Stimulated activated naive CD8-positive, alpha-beta T cell treated with anti-CD3 and anti-CD28 coated beads, Interleukin-15, amount 100 ng/mL, for 72 hours (primary cell): ENCODE results near the gene LDLRAD4.

Experiments
- ATAC-seq: fragments of 150-1000 bp; cut with Tn5 transposase; 2 replicates; pipeline ENCODE4 v1.10.0; 2021; ENCODE audit warnings: mild to moderate bottlenecking, moderate library complexity
- DNase-seq, 2 donors: peaks; one replicate each; pipeline ENCODE4 v3.0.0; 2021 to 2022
- H3K27ac Mint-ChIP-seq, 2 donors: one replicate each; pipeline ENCODE4 v1.8.0; 2022; ENCODE audit warnings: mild to moderate bottlenecking in 2 of 2, mixed read lengths in 2 of 2, moderate library complexity in 2 of 2
- H3K27me3 Mint-ChIP-seq: one replicate; pipeline ENCODE4 v1.8.0; 2022; ENCODE audit warnings: mixed read lengths
- H3K4me1 Mint-ChIP-seq: one replicate; pipeline ENCODE4 v1.8.0; 2022; ENCODE audit warnings: mild to moderate bottlenecking, mixed read lengths
- H3K4me3 Mint-ChIP-seq, 2 donors: one replicate each; pipeline ENCODE4 v1.8.0; 2022; ENCODE audit warnings: mild to moderate bottlenecking in 2 of 2, mixed read lengths in 2 of 2, moderate library complexity in 1 of 2
- H3K9me3 Mint-ChIP-seq, 2 donors: one replicate each; pipeline ENCODE4 v1.8.0; 2022; ENCODE audit warnings: mixed read lengths in 2 of 2

Gene LDLRAD4

GRCh38 chr18:13424363-13424762 is 205.8 kb downstream of the LDLRAD4 start:
- H3K27me3 Mint-ChIP-seq: no peaks in the 10 kb centered on the region
- H3K4me3 Mint-ChIP-seq: no peak overlapping the region
- H3K27ac Mint-ChIP-seq: no peak overlapping the region
- H3K9me3 Mint-ChIP-seq: no peaks in the 10 kb centered on the region
- DNase-seq (no peak), ATAC-seq (no peak)
- peaks cover 47% of the 10 kb centered on the region for H3K4me1 Mint-ChIP-seq

DNA sequence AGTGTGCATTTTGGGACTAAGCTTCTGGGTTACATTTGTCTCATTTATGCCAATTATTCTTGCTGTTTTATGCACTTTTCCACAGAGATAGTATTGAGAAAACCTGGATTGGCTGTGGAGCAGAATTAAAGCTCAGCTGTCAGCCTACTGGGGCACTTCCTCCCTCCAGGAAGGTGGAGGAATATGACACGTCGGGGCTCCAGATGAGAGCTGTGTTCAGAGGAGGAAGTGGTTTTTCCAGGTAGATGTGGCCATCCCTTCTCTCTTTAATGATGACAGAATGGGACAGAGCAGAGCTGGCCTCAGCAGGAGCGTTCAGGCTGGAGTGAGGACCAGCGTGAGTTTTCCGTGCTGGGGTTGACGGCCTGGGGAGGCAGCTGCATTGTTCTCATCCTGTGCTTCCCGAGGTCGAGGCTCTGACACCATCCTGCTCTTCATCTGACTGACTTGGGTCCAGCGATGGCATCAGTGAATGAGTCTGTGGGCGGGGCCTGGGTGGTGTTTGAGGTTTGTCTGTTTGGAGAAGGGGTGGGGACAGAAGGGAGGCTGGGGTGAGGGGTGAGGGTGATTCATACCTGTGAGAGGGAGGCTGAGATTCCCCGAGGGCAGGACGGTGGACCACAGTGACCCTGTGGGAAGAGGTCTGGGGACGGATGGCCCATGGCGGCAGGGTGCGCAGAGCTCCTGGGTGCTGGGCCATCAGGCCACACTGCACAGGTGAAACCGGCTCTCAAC is 207.0 kb downstream of the LDLRAD4 start:
- ATAC-seq: peak; percentile 55
- peak overlapping the region in 1 of 2 donors; percentile 64 for H3K27ac Mint-ChIP-seq
- no peak overlapping the region for H3K4me3 Mint-ChIP-seq
- H3K9me3 Mint-ChIP-seq: no peaks in the 10 kb centered on the region
- no peak for DNase-seq
- H3K27me3 Mint-ChIP-seq: no peaks in the 10 kb centered on the region
- H3K4me1 Mint-ChIP-seq: peaks cover 45% of the 10 kb centered on the region

DNA sequence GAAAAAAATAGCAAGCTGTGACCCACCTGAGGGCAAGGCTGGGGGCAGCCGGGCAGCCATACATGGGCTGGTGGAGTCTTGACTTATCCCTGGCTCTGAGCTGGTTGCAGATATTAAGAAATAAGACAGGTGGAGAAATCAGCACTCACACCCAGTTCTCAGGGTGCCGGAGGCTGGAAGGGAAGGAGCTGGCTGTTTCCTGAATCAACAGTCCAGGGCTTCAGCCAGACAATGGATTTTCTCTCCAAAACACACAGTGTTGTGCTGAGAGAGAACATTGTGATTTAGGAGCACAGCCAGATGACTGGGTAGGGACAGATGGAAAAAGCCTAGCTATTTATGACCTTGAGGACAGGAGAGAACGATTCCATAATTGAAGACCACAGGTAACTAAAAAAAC is 208.8 kb downstream of the LDLRAD4 start:
- Mint-ChIP-seq H3K27ac (no peak overlapping the region), H3K27me3 (no peaks in the 10 kb centered on the region), H3K4me1 (peaks cover 27% of the 10 kb centered on the region), H3K4me3 (no peak overlapping the region), H3K9me3 (no peaks in the 10 kb centered on the region)
- ATAC-seq (no peak), DNase-seq (no peak)

GRCh38 chr18:13428319-13428718 is 209.8 kb downstream of the LDLRAD4 start:
- Mint-ChIP-seq H3K4me1 (peaks cover 32% of the 10 kb centered on the region), H3K4me3 (no peak overlapping the region), H3K27me3 (no peaks in the 10 kb centered on the region), H3K27ac (peak overlapping the region in 1 of 2 donors; percentile 1), H3K9me3 (no peaks in the 10 kb centered on the region)
- no peak for DNase-seq
- ATAC-seq: peak; percentile 36

DNA sequence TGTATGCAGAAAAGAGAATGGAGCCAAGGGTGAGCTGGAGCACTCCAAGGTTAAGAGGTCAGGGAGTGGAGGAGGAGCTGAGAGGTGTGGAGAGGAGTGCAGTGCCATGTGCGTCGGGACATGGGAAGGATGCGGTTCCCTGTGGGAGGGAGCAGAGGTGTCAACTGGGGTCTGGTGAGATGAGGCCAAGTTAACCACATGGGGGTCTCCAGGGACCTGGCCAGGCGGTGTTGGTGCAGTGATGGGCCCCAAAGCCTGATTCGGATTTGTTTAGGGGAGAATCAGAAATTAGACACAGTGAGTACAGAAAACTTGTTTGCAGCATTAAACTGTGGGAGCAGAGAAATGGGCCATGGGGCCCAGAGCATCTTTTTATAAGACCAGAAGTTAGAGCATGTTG is 210.5 kb downstream of the LDLRAD4 start:
- Mint-ChIP-seq H3K27me3 (no peaks in the 10 kb centered on the region), H3K9me3 (no peaks in the 10 kb centered on the region), H3K27ac (no peak overlapping the region), H3K4me1 (peaks cover 39% of the 10 kb centered on the region), H3K4me3 (no peak overlapping the region)
- no peak for DNase-seq
- ATAC-seq: no peak

GRCh38 chr18:13429884-13430510 is 211.4 kb downstream of the LDLRAD4 start:
- no peak overlapping the region for H3K27ac Mint-ChIP-seq
- DNase-seq (no peak), ATAC-seq (no peak)
- no peaks in the 10 kb centered on the region for H3K27me3 Mint-ChIP-seq
- no peaks in the 10 kb centered on the region for H3K9me3 Mint-ChIP-seq
- peaks cover 32% of the 10 kb centered on the region for H3K4me1 Mint-ChIP-seq
- H3K4me3 Mint-ChIP-seq: no peak overlapping the region

DNA sequence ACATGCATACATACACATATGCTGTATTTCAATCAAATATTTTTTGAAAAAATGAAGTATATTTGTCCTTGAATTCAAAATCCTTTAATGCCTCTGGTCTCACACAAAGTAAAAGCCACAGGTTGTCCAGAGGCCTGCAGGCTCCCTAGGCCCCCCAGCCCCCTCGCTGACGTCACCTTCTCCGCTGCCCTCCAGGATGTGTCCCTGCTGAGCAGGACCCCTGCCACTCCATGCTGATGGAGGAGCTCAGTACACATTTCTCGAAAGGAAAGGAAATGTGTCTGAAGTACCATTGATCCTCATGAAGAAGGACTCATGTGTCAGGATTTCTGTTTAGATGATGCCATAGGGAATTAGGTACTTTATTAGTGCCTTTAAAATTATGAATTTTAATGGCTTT is 212.1 kb downstream of the LDLRAD4 start:
- Mint-ChIP-seq H3K4me3 (no peak overlapping the region), H3K27ac (no peak overlapping the region), H3K4me1 (peaks cover 30% of the 10 kb centered on the region), H3K27me3 (no peaks in the 10 kb centered on the region), H3K9me3 (no peaks in the 10 kb centered on the region)
- ATAC-seq (no peak), DNase-seq (no peak)

DNA sequence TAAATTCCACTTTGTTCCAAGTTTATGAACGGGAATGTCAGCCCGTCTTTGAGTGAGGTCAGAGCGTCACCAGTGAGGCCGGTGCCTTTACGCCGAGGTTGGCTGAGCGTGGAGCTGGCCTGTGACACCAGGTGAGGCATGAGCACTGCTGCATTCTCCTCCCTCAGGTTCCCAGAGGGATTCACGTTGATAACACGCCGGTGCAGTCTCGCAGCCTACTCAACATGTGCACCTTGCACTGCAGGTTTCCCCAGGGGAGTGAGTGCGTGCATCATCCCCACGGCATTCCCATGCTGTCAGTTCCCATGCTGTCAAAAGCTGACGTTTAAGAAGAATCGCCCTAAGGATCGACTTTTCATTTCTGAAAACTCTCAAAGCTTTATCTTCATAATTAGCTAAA is 213.3 kb downstream of the LDLRAD4 start:
- no peak overlapping the region for H3K27ac Mint-ChIP-seq
- ATAC-seq (no peak), DNase-seq (no peak)
- H3K27me3 Mint-ChIP-seq: no peaks in the 10 kb centered on the region
- peaks cover 39% of the 10 kb centered on the region for H3K4me1 Mint-ChIP-seq
- no peaks in the 10 kb centered on the region for H3K9me3 Mint-ChIP-seq
- no peak overlapping the region for H3K4me3 Mint-ChIP-seq

DNA sequence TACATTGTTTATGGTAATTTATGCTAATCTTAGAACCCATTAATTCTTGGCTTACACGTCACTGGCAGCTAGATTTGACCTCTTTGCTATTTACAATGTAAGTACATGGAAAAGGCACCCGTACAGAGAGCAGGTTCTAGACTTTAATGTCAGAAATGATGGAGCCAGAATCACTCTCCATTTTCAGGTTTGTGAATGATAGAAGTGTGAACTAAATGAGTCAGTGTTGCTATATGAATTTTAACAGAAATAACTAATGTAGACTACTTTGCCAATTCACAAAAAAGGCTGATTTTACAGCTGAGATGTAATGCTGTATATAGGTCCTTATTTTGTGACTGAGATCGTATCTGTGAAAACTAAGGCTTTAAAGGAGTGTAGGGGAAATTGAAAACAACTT is 214.6 kb downstream of the LDLRAD4 start:
- Mint-ChIP-seq H3K4me3 (no peak overlapping the region), H3K27me3 (no peaks in the 10 kb centered on the region), H3K9me3 (no peaks in the 10 kb centered on the region), H3K4me1 (peaks cover 46% of the 10 kb centered on the region), H3K27ac (peak overlapping the region in 1 of 2 donors; percentile 48)
- ATAC-seq (peak; percentile 73), DNase-seq (no peak)

- Mint-ChIP-seq H3K9me3 (no peaks in the 10 kb centered on the region), H3K4me1 (peaks cover 47% of the 10 kb centered on the region), H3K27ac (no peak overlapping the region), H3K4me3 (no peak overlapping the region), H3K27me3 (no peaks in the 10 kb centered on the region)
- DNase-seq: no peak
- ATAC-seq: no peak
Observed at GRCh38 chr18:13433685-13434084, 215.1 kb downstream of the LDLRAD4 start.

DNA sequence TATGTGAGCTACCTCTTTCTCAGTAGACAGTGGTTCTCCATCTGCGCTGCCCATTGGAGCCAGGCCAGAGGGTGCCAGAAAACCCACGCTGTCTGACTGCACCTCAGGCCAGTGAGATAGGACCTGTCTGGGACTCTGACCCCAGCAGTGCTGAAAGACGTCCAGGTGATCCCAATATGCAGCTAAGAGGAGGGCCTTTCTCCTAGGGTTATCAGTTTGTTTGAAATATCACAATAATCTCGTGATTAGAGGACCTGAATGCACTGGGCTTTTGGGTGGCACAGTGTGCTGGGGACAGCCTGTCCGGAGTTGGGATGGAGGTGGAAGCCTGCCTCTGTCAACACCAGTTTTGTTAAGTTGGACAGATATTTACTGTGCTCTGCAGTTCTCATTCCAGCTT is 216.3 kb downstream of the LDLRAD4 start:
- Mint-ChIP-seq H3K27ac (no peak overlapping the region), H3K4me3 (no peak overlapping the region), H3K4me1 (peaks cover 58% of the 10 kb centered on the region), H3K27me3 (no peaks in the 10 kb centered on the region), H3K9me3 (no peaks in the 10 kb centered on the region)
- no peak for ATAC-seq
- no peak for DNase-seq

GRCh38 chr18:13435586-13436333 is 217.2 kb downstream of the LDLRAD4 start:
- Mint-ChIP-seq H3K4me1 (peaks cover 64% of the 10 kb centered on the region), H3K27ac (no peak overlapping the region), H3K4me3 (peak overlapping the region in 1 of 2 donors; percentile 31), H3K9me3 (no peaks in the 10 kb centered on the region), H3K27me3 (no peaks in the 10 kb centered on the region)
- ATAC-seq (no peak), DNase-seq (no peak)

DNA sequence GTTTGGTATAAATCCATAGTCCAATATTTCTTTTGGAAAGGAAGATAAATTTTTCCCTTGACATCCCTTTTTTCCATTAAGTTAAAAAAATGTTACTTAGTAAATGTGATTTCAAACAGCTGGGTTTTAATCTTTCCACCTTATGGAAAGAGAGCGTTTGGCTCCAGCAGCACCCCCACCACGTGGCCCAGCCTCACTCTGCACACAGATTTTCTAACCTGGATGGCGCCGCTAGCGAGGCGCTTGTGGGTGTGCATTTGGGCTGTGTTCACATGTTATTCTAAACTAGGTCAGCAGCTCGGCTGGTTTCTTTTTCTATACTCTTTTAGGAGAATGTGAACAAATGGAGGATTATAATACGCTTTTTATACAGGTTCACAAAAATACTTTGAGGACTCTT is 218.0 kb downstream of the LDLRAD4 start:
- ATAC-seq: no peak
- Mint-ChIP-seq H3K4me3 (peak overlapping the region; percentile 68 to 84), H3K27ac (peak overlapping the region in 1 of 2 donors; percentile 76)

DNA sequence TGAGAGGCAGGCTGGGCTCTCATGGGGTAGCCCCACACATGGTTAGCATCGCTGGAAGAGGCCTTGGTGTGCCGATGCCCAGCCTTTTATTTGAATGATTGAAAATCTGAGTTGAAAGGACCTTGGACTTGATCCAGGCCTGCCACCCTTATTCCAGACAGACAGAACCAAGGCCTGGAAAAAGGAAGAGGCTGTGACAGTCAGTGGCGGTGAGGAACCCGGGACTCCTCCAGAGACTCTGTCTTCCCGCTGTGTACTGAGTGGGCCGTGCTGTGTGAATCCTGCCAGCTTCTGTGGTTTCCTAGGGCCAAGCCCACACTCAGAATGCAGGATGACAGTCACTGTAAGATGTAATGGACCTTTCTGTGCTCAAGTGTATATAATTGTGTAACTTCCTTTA is 218.5 kb downstream of the LDLRAD4 start:
- DNase-seq (no peak), ATAC-seq (no peak)
- Mint-ChIP-seq H3K27ac (no peak overlapping the region), H3K27me3 (no peaks in the 10 kb centered on the region), H3K9me3 (no peaks in the 10 kb centered on the region), H3K4me1 (peaks cover 66% of the 10 kb centered on the region), H3K4me3 (peak overlapping the region; percentile 68 to 84)

More for the DNA sequence above, 218.0 kb downstream of the LDLRAD4 start:
- Mint-ChIP-seq H3K27me3 (no peaks in the 10 kb centered on the region), H3K9me3 (no peaks in the 10 kb centered on the region), H3K4me1 (peaks cover 64% of the 10 kb centered on the region)
- DNase-seq: no peak

DNA sequence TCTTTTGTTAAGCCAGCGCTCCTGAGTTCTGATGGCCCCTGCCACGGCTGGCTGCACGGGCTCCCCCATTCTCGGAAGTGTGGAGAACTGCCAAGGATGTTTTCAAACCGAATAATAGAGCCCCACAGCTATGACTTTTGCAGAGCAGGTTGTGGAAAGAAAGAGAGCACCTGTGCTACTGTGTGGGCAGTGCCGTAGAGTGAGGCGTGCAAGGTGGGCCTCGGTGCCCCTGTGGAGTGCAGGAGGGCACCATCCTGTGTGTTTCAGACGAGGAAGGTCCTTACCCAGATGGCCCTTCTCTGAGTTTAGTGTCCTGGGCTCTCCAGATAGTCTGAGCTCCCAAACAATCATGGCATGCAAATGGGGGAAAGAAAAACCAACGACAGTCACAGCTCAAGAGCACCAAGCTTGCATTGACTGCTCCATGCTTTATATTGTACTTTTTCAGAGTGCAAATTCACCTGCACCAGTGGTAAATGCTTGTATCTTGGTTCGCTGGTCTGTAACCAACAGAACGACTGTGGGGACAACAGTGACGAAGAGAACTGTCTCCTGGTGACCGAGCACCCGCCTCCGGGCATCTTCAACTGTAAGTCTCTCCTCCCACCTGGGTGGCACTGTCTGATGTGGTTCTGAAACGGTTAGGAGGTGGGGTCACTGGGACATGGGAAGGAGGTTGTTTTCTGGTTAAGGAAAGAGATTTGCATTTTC is 219.4 kb downstream of the LDLRAD4 start:
- H3K27ac Mint-ChIP-seq: peak overlapping the region; percentile 66 to 93
- no peaks in the 10 kb centered on the region for H3K9me3 Mint-ChIP-seq
- no peaks in the 10 kb centered on the region for H3K27me3 Mint-ChIP-seq
- peak; percentile 87 for ATAC-seq
- peaks cover 69% of the 10 kb centered on the region for H3K4me1 Mint-ChIP-seq
- H3K4me3 Mint-ChIP-seq: peak overlapping the region; percentile 68 to 84
- DNase-seq: peak; percentile 32 to 64
